ENCODE measurements around the gene RFT1. TPM values are rescaled to one million over a fixed set of nuclear protein-coding genes. Genes with fewer than 3 reads are reported as not detected.

The RFT1 gene
- total and polyA plus RNA-seq, 7 experiments from 2014 or later = 16.0 to 32.0 (median 24.1) TPM

GRCh38 chr3:53163444-53164387 is 33.5 kb upstream of the RFT1 start:
- no peak for ATAC-seq
- Histone ChIP-seq H3K27me3 (ENCODE audit: control insufficient read depth in 2 of 2, insufficient read depth in 2 of 2, low read length in 2 of 2) (no peaks in the 10 kb centered on the region), H3K4me1 (ENCODE audit: control insufficient read depth in 2 of 2, insufficient read depth in 2 of 2, low read length in 2 of 2) (peaks cover 9 to 22% of the 10 kb centered on the region in 2 donors), H3K9me3 (ENCODE audit: control insufficient read depth in 2 of 3, low read length in 3 of 3) (no peaks in the 10 kb centered on the region), H3K4me3 (ENCODE audit: low read length) (no peak overlapping the region), H3K36me3 (ENCODE audit: control insufficient read depth in 2 of 3, insufficient read depth in 3 of 3, low read length in 3 of 3) (peaks cover 0 to 4% (median 0%) of the 10 kb centered on the region in 3 experiments), H3K27ac (ENCODE audit: low read depth, low read length) (peak overlapping the region; percentile 77)
- H3K27me3 Mint-ChIP-seq = peaks cover 0 to 13% (median 0%) of the 10 kb centered on the region in 5 donors
- peak overlapping the region; percentile 59 to 93 (median 80) for H3K27ac Mint-ChIP-seq
- peaks cover 20 to 38% (median 35%) of the 10 kb centered on the region in 7 donors for H3K4me1 Mint-ChIP-seq
- ChIA-PET CTCF (interaction anchor here (0.7 to 2.0 kb wide), 3 partner anchors 28 to 32 kb away, joined by 3 to 5 read pairs (median 3); no protein-coding TSS in a partner anchor), POLR2A (interaction anchor here (1.7 kb wide), 1 partner anchor 32 kb away, joined by 4 read pairs; no protein-coding TSS in a partner anchor)
- H3K4me3 Mint-ChIP-seq = peak overlapping the region; percentile 18 to 93 (median 86)
- peak in 1 of 9 donors; percentile 4 for DNase-seq
- peaks cover 0 to 5% (median 0%) of the 10 kb centered on the region in 5 donors for H3K36me3 Mint-ChIP-seq
- intact Hi-C loops (cut with micrococcal nuclease) = loop anchor here (2.0 to 5.0 kb wide), 3 partner anchors 33 to 51 kb away; no protein-coding TSS in a partner anchor
- H3K9me3 Mint-ChIP-seq = no peaks in the 10 kb centered on the region

GRCh38 chr3:53162672-53163443 is 32.6 kb upstream of the RFT1 start:
- CTCF ChIA-PET = interaction anchor here (1.1 to 2.0 kb wide), 2 partner anchors 28 to 33 kb away, joined by 3 to 5 read pairs; no protein-coding TSS in a partner anchor
- DNase-seq (peak in 8 of 9 donors; percentile 18 to 53 (median 35)), ATAC-seq (peak; percentile 47)
- Mint-ChIP-seq H3K27me3 (peaks cover 0 to 21% (median 0%) of the 10 kb centered on the region in 5 donors), H3K4me3 (peak overlapping the region; percentile 76 to 93 (median 86)), H3K27ac (peak overlapping the region; percentile 71 to 93 (median 86)), H3K4me1 (peaks cover 20 to 33% (median 29%) of the 10 kb centered on the region in 7 donors), H3K36me3 (peaks cover 0 to 5% (median 0%) of the 10 kb centered on the region in 5 donors), H3K9me3 (no peaks in the 10 kb centered on the region)
- intact Hi-C loops (cut with micrococcal nuclease) = loop anchor here (2.0 to 5.0 kb wide), 3 partner anchors 34 to 51 kb away; no protein-coding TSS in a partner anchor
- Histone ChIP-seq H3K27me3 (ENCODE audit: control insufficient read depth in 2 of 2, insufficient read depth in 2 of 2, low read length in 2 of 2) (no peaks in the 10 kb centered on the region), H3K27ac (ENCODE audit: low read depth, low read length) (peak overlapping the region; percentile 77), H3K4me3 (ENCODE audit: low read length) (peak overlapping the region; percentile 43), H3K9me3 (ENCODE audit: control insufficient read depth in 2 of 3, low read length in 3 of 3) (no peaks in the 10 kb centered on the region), H3K36me3 (ENCODE audit: control insufficient read depth in 2 of 3, insufficient read depth in 3 of 3, low read length in 3 of 3) (peaks cover 0 to 4% (median 0%) of the 10 kb centered on the region in 3 experiments), H3K4me1 (ENCODE audit: control insufficient read depth in 2 of 2, insufficient read depth in 2 of 2, low read length in 2 of 2) (peaks cover 9 to 22% of the 10 kb centered on the region in 2 donors)
- POLR2A ChIA-PET = interaction anchor here (1.7 kb wide), 1 partner anchor 31 kb away, joined by 4 read pairs; no protein-coding TSS in a partner anchor

GRCh38 chr3:53161820-53162671 is 31.8 kb upstream of the RFT1 start:
- Mint-ChIP-seq H3K4me1 (peaks cover 18 to 33% (median 23%) of the 10 kb centered on the region in 7 donors), H3K27me3 (peaks cover 0 to 29% (median 7%) of the 10 kb centered on the region in 5 donors), H3K4me3 (peak overlapping the region; percentile 76 to 93 (median 86)), H3K9me3 (no peaks in the 10 kb centered on the region), H3K36me3 (peaks cover 0 to 5% (median 0%) of the 10 kb centered on the region in 5 donors), H3K27ac (peak overlapping the region; percentile 79 to 93 (median 86))
- no peaks in the 10 kb centered on the region for H3K9me3 ChIP-seq (ENCODE audit: control insufficient read depth in 2 of 3, low read length in 3 of 3)
- intact Hi-C loops (cut with micrococcal nuclease) = loop anchor here (1.0 to 5.0 kb wide), 8 partner anchors 32 to 729 kb away; partner anchors contain the start of genes RFT1 (in 2 of the 2) and SELENOK (in 1 of the 2)
- ChIA-PET CTCF (no interaction called here), POLR2A (no interaction called here)
- ATAC-seq (peak; percentile 51), DNase-seq (peak in 8 of 9 donors; percentile 20 to 61 (median 30))
- H3K27me3 ChIP-seq (ENCODE audit: control insufficient read depth in 2 of 2, insufficient read depth in 2 of 2, low read length in 2 of 2) = no peaks in the 10 kb centered on the region
- H3K4me3 ChIP-seq (ENCODE audit: low read length) = peak overlapping the region; percentile 66
- H3K36me3 ChIP-seq (ENCODE audit: control insufficient read depth in 2 of 3, insufficient read depth in 3 of 3, low read length in 3 of 3) = peaks cover 0 to 4% (median 0%) of the 10 kb centered on the region in 3 experiments
- H3K4me1 ChIP-seq (ENCODE audit: control insufficient read depth in 2 of 2, insufficient read depth in 2 of 2, low read length in 2 of 2) = peaks cover 9 to 22% of the 10 kb centered on the region in 2 donors
- peak overlapping the region; percentile 77 for H3K27ac ChIP-seq (ENCODE audit: low read depth, low read length)

- peak overlapping the region in 7 of 9 donors; percentile 14 to 91 (median 79) for H3K27ac Mint-ChIP-seq
- H3K4me3 Mint-ChIP-seq = peak overlapping the region; percentile 76 to 89 (median 84)
- H3K36me3 Mint-ChIP-seq = peaks cover 0 to 4% (median 0%) of the 10 kb centered on the region in 5 donors
- H3K9me3 Mint-ChIP-seq = no peaks in the 10 kb centered on the region
- peak overlapping the region; percentile 77 for H3K27ac ChIP-seq (ENCODE audit: low read depth, low read length)
- DNase-seq = peak in 1 of 9 donors; percentile 9
- intact Hi-C loops (cut with micrococcal nuclease) = loop anchor here (1.0 to 5.0 kb wide), 7 partner anchors 31 to 730 kb away; partner anchors contain the start of genes RFT1 (in 2 of the 2) and SELENOK (in 1 of the 2)
- peaks cover 0 to 34% (median 7%) of the 10 kb centered on the region in 5 donors for H3K27me3 Mint-ChIP-seq
- ATAC-seq = no peak
- ChIA-PET POLR2A (interaction anchor here (1.3 kb wide), 1 partner anchor 29 kb away, joined by 5 read pairs; no protein-coding TSS in a partner anchor), CTCF (no interaction called here)
- peak overlapping the region; percentile 66 for H3K4me3 ChIP-seq (ENCODE audit: low read length)
- no peaks in the 10 kb centered on the region for H3K27me3 ChIP-seq (ENCODE audit: control insufficient read depth in 2 of 2, insufficient read depth in 2 of 2, low read length in 2 of 2)
- peaks cover 0 to 4% (median 0%) of the 10 kb centered on the region in 3 experiments for H3K36me3 ChIP-seq (ENCODE audit: control insufficient read depth in 2 of 3, insufficient read depth in 3 of 3, low read length in 3 of 3)
- H3K4me1 ChIP-seq (ENCODE audit: control insufficient read depth in 2 of 2, insufficient read depth in 2 of 2, low read length in 2 of 2) = peaks cover 9 to 22% of the 10 kb centered on the region in 2 donors
- no peaks in the 10 kb centered on the region for H3K9me3 ChIP-seq (ENCODE audit: control insufficient read depth in 2 of 3, low read length in 3 of 3)
- H3K4me1 Mint-ChIP-seq = peaks cover 18 to 31% (median 23%) of the 10 kb centered on the region in 7 donors
Measured at GRCh38 chr3:53161450-53161819, 31.2 kb upstream of the RFT1 start.

GRCh38 chr3:53160660-53161449 is 30.6 kb upstream of the RFT1 start, which contains the start of gene PRKCD:
PRKCD (plus strand) TSS chr3:53161209; CDS start chr3:53178423, 17,214 bp downstream.
- Histone ChIP-seq H3K36me3 (ENCODE audit: control insufficient read depth in 2 of 3, insufficient read depth in 3 of 3, low read length in 3 of 3) (peaks cover 0 to 4% (median 0%) of the 10 kb centered on the region in 3 experiments), H3K27me3 (ENCODE audit: control insufficient read depth in 2 of 2, insufficient read depth in 2 of 2, low read length in 2 of 2) (no peaks in the 10 kb centered on the region), H3K4me1 (ENCODE audit: control insufficient read depth in 2 of 2, insufficient read depth in 2 of 2, low read length in 2 of 2) (peaks cover 9 to 22% of the 10 kb centered on the region in 2 donors), H3K27ac (ENCODE audit: low read depth, low read length) (peak within 1 kb of the TSS; percentile 77), H3K9me3 (ENCODE audit: control insufficient read depth in 2 of 3, low read length in 3 of 3) (no peaks in the 10 kb centered on the region), H3K4me3 (ENCODE audit: low read length) (peak within 1 kb of the TSS; percentile 68)
- peak; percentile 82 for ATAC-seq
- peak; percentile 55 to 81 (median 71) for DNase-seq
- intact Hi-C loops (cut with micrococcal nuclease) = loop anchor here (1.0 to 5.0 kb wide), 7 partner anchors 31 to 730 kb away; partner anchors contain the start of genes RFT1 (in 2 of the 2) and SELENOK (in 1 of the 2)
- Mint-ChIP-seq H3K36me3 (peaks cover 0 to 2% (median 0%) of the 10 kb centered on the region in 5 donors), H3K27me3 (peaks cover 0 to 40% (median 12%) of the 10 kb centered on the region in 5 donors), H3K27ac (peak within 1 kb of the TSS; percentile 75 to 94 (median 90)), H3K9me3 (no peaks in the 10 kb centered on the region), H3K4me1 (peaks cover 18 to 30% (median 23%) of the 10 kb centered on the region in 7 donors), H3K4me3 (peak within 1 kb of the TSS; percentile 80 to 95 (median 92))
- CTCF ChIA-PET = interaction anchor here (1.6 kb wide), 1 partner anchor 35 kb away, joined by 3 read pairs; no protein-coding TSS in a partner anchor
- POLR2A ChIA-PET = interaction anchor here (1.3 to 1.5 kb wide), 2 partner anchors 28 to 29 kb away, joined by 3 to 5 read pairs; no protein-coding TSS in a partner anchor
